SK-MEL-5 (cell line): ENCODE measurements around the gene IFITM10. TPM values are rescaled to one million over a fixed set of nuclear protein-coding genes. Genes with fewer than 3 reads are reported as not detected.
"Not testable (repeated sequence)": the region's sequence is repeated elsewhere in the genome, so short reads cannot be mapped to it uniquely, and the experiment has no call there.

Experiments used
- DNase-seq: peaks from one replicate; pipeline ENCODE4 v3.0.0-alpha.2; 2016; ENCODE audit warnings: low read depth, low spot score
- in situ Hi-C: cut with HindIII; loops from 2 replicates; pipeline ENCODE4 v1.10.0; 2016; ENCODE audit warnings: low sequenced_read_pairs, high pct_unique_total_duplicates, low pct_unique_long_range_greater_than_20kb
- total RNA-seq: library from RNA; depleted of rRNA; stranded (reverse); fragments of >200 nt; shearing (Covaris generic); gene quantifications from 2 replicates; pipeline ENCODE4 v1.2.3, GENCODE V29; 2014

The IFITM10 gene
- total RNA-seq, 1 experiment from 2014 or later, result not detected

DNA sequence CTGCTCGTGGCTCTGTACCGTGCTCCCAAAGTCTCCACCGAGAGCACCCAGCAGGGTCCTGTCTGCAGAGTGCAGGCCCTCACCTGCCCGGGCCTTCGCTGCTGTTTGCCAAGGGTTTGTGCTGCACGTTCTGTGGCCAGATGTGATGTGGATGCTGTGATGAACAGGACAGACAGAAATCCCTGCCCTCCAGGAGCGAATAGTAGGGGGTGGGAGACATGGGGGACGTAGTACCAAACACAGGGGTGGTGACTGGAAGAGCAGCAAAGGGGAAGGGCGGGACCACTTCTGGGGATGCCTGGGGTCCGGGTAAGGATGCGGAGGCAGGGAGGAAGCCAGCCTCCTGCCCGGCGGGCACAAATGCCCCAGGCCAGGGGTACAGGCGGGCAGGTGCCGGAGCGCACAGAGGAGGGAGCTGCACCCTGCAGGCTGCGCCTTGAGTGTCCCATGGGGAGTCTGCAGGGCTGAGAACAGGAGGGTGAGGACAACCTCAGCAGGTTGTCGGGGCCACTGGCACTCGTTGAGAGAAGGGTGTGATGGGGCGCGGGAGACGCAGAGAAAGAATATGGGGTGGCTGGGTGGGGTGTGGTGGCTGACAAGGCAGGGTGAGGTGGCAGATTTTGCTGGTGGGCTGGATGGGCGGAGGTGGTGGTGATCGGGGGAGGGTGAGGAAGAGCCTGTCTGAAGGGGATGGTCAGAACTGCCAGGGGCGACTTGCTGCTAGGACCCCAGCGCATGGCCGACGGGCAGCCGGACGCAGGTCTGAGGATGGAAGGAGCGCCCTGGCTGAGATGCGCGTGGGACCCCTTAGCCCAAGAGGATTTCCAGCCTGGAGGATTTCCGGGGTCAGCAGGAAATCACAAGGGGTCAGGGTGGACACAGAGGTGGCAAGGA, 29.7 kb upstream of the IFITM10 start:
- in situ Hi-C loops, result no loop called here
- no peak for DNase-seq

GRCh38 chr11:1779034-1779805, 28.8 kb upstream of the IFITM10 start:
- DNase-seq, result no peak
- in situ Hi-C loops, result no loop called here

DNA sequence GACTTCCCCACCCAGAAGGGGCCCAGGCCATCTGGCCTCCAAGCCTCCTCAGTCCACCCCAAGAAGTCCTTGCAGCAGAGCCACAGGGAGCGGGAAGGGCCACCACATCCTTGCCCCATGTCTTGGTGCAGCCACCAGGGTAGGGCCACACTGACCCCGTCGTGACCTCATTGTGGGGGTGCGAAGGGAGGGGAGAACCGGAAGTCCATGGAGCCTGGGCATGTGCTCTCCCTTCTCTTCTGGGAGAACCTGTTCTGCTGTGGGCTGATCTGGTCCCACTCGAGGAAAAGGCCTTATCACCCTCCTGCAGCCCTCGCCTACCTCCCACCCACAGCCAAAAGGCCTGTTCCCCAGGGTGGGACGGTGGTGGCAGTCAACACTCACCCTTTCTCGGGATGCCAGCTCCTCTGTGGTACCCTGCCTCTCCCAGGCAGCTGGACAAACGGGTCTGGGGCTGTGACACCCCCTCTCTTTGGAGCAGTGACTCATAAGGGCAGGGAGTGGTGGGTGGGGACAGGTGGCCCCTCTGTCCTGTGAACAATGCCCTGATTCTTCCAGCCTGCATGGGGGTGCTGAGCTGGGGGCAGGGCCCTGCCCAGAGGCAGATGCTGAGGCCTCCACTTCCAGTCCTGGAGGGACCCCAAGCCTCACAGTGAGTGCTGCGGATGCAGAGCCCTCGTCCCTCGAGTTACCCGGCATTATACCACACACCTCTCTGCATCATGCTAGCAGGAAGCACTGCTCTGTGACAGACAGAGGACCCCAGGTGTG, 27.9 kb upstream of the IFITM10 start:
- no peak for DNase-seq
- in situ Hi-C loops, result no loop called here

- DNase-seq, result no peak
- in situ Hi-C loops, result no loop called here
Measured at GRCh38 chr11:1777737-1778136, 27.3 kb upstream of the IFITM10 start.

DNA sequence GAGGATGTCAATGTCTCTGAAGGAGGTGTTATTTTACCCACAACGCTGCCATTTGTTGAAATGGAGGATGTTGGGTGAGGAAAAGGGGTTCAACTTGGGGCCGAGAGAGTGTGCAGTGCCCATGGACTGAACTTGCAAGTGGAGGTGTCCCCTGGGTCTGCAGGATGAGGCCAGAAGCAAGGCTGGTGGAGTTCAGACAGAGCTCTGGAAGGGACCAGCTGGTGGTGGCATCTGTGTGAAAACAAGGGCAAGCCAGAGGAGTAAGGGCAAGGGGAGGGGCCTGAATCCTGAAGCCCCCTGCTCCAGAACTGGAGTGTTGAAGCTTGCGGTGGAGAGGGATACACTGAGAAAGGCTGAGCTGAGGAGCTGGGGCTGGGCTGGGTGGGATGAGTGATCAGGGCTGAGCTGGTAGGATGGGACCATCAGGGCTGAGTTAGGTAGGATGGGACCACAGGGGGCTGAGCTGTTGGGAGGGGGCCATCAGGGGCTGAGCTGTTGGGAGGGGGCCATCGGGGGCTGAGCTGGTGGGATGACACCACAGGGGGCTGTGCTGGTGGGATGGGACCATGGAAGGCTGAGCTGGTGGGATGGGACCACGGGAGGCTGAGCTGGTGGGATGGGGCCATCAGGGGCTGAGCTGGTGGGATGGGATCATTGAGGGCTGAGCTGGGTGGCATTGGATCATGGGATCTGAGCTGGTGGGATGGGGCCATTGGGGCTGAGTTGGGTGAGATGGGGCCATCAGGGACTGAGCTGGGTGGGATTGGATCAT, 26.7 kb upstream of the IFITM10 start:
- in situ Hi-C loops, result no loop called here
- no peak for DNase-seq

- DNase-seq, result no peak
Measured at GRCh38 chr11:1776331-1776851, 26.0 kb upstream of the IFITM10 start.

DNA sequence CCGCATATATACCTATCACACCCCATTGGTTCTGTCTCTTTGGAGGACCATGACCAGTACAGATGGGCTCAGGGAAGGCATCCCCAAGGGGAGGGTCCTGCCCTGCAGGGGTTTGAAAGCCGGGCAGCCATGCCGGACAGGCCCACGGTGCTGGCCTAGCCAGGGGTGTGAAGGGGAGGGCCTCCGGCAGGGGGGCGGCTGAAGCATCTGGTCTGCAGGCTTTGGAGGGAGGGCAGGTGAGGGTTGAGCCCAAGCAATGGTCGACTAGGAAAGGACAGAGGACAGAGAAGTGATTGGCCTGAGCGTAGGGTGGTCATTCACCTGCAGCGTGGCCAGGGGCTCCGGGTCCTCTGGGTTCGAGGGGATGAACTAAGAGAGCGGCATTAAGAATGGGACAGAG, 24.5 kb upstream of the IFITM10 start:
- in situ Hi-C loops, result no loop called here
- DNase-seq, result no peak

More at GRCh38 chr11:1776331-1776851, 26.0 kb upstream of the IFITM10 start:
- in situ Hi-C loops, result no loop called here

GRCh38 chr11:1773994-1774550, 23.7 kb upstream of the IFITM10 start:
- in situ Hi-C loops, result no loop called here

GRCh38 chr11:1773131-1773993, 23.0 kb upstream of the IFITM10 start:
- in situ Hi-C loops, result no loop called here
- DNase-seq, result no peak

More at GRCh38 chr11:1773994-1774550, 23.7 kb upstream of the IFITM10 start:
- no peak for DNase-seq

DNA sequence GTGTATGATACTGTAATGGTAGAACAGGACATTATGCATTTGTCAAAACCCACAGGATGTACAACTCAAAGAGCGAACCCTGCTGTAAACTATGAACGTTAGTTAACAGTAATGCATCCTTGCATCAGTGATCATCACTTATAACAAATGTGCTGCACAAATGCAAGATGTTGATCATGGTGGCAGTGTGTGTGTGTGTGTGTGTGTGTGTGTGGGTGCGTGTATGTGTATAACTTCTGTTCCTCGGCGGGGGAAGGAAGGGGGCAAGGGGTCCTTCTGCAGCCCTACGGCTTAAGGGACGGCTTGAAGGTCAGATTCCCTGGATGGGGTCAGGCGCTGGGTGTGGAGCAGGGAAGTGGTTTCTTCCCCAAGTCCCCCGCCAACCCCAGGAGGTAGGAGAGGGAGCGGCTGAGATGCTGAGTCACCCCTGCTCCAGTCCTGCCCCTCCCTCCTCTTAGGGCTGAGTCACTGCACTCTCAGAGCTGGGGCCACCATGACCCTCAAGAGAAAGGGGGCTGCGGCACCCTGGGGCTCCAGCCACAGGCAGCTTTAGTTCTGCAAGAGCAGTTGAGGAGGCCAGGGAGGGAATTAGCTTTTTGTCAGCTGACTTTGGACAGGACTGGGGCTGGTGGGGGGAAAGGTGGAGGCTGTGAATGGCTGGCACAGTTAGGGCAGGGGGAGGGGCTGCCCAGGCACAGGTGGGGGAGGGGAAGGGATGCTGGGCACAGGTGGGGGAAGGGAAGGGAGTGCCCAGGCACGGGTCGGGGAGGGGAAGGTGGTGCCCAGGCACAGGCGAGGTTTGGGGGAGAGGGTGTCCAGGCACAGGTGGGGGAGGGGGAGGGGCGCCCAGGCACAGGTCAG, 22.1 kb upstream of the IFITM10 start:
- in situ Hi-C loops, result no loop called here
- DNase-seq, result peak; percentile 48

GRCh38 chr11:1771700-1772099, 21.3 kb upstream of the IFITM10 start:
- in situ Hi-C loops, result no loop called here
- no peak for DNase-seq

DNA sequence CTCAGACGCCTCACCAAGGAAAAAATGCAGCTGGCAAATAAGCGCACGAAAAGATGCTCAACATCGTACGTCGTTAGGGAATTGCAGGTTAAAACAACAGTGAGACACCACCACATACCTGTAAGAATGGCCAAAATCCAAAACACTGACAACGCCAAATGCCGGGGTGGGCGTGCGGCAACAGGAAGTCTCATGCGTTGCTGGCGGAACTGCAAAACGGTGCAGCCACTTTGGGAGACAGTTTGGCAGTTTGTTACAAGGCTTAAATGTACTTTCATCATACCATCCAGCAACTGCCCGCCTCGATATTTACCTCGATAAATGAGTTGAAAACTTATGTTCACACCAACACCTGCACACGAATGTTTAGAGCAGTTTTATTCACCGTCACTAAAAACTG, 20.9 kb upstream of the IFITM10 start:
- in situ Hi-C loops, result no loop called here
- DNase-seq, result no peak

- in situ Hi-C loops, result no loop called here
- no peak for DNase-seq
Measured at GRCh38 chr11:1770528-1770927, 20.1 kb upstream of the IFITM10 start.

GRCh38 chr11:1770061-1770460, 19.7 kb upstream of the IFITM10 start:
- DNase-seq, result no peak
- in situ Hi-C loops, result no loop called here

DNA sequence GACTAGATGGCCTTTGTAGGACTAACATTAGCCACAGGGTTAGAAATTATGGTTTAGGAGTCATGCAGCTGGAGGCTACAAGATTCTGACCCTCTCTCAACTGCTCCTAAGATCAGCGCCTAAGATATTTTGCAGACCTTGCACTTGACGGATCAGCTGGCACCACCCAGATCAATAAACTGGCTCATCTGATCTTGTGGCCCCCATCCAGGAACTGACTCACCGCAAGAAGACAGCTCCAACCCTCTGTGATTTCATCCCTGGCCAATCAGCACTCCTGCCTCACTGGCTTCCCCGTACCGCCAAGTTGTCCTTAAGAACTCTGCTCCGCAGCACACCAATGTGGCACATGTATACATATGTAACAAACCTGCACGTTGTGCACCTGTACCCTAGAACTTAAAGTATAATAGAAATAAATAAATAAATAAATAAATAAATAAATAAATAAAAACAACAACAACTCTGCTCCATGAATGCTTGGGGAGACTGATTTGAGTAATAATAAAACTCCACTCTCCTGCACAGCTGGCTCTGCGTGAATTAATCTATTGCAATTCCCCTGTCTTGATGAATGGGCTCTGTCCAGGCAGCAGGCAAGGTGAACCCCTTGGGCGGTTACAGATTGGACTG, 19.0 kb upstream of the IFITM10 start:
- in situ Hi-C loops, result not testable (repeated sequence)

More for the DNA sequence above, 19.0 kb upstream of the IFITM10 start:
- DNase-seq, result not testable (repeated sequence)
